SK-N-SH (cell line): ENCODE results near the gene OGFR.

Source experiments
- GABPA ChIP-seq: IDR thresholded peaks from 2 replicates; pipeline ENCODE4 v1.4.0; 2012; ENCODE audit warnings: low read depth, mild to moderate bottlenecking
- MXI1 ChIP-seq: IDR thresholded peaks from 2 replicates; pipeline ENCODE4 v1.6.1; 2012; ENCODE audit warnings: mild to moderate bottlenecking, low read depth, low read length, improper control_type of control experiment
- TEAD4 ChIP-seq: IDR thresholded peaks from 2 replicates; pipeline ENCODE4 v1.4.0; 2012; ENCODE audit warnings: mild to moderate bottlenecking, borderline replicate concordance; ENCODE audit not compliant: insufficient read depth
- TF ChIP-seq, protein P1 (sequence below): fragments of 200-600 bp; sonication (generic); IDR thresholded peaks from 2 replicates; pipeline ENCODE4 v1.6.1; 2017; ENCODE audit warnings: antibody characterized with exemption, mild to moderate bottlenecking, moderate library complexity
- TF ChIP-seq, protein P2 (sequence below): IDR thresholded peaks from 2 replicates; pipeline ENCODE4 v1.4.0; 2012; ENCODE audit warnings: low read depth

DNA sequence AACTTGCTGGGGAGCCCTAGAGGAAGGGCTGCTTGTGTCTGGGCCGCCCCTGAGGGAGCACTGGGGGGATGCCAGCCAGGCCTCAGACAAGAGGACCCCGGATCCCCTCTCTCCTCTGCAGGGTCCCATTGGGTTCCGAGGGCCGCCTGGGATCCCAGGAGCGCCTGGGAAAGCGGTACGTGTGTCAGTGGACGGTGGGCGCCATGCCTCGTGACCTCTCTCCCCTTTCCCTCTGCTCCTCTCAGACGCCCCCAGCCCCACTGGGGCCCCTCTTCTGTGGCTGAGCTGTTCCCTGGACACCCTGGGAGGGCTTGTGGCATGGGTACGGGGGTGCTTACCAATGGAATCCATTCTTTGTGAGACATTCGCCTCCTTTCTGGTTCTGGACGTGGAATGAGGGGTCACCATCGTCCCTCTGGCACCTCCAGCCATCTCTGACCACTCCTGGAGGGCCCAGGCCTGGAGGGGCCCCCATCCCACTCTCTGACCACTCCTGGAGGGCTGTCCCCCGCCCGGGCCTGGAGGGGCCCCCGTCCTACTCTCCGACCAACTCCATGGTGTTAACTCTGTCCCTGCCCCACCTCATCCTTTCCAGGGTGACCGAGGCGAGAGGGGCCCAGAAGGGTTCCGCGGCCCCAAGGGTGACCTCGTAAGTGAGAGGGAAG lies 22.1 kb downstream of the OGFR start:
- TF ChIP-seq TEAD4 (no peak), MXI1 (no peak), GABPA (no peak)
- TF ChIP-seq, protein P1, sequence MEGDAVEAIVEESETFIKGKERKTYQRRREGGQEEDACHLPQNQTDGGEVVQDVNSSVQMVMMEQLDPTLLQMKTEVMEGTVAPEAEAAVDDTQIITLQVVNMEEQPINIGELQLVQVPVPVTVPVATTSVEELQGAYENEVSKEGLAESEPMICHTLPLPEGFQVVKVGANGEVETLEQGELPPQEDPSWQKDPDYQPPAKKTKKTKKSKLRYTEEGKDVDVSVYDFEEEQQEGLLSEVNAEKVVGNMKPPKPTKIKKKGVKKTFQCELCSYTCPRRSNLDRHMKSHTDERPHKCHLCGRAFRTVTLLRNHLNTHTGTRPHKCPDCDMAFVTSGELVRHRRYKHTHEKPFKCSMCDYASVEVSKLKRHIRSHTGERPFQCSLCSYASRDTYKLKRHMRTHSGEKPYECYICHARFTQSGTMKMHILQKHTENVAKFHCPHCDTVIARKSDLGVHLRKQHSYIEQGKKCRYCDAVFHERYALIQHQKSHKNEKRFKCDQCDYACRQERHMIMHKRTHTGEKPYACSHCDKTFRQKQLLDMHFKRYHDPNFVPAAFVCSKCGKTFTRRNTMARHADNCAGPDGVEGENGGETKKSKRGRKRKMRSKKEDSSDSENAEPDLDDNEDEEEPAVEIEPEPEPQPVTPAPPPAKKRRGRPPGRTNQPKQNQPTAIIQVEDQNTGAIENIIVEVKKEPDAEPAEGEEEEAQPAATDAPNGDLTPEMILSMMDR, result no peak
- TF ChIP-seq, protein P2, sequence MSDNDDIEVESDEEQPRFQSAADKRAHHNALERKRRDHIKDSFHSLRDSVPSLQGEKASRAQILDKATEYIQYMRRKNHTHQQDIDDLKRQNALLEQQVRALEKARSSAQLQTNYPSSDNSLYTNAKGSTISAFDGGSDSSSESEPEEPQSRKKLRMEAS, result no peak
